ENCODE measurements around the gene AFMID. TPM values are rescaled to one million over a fixed set of nuclear protein-coding genes. Genes with fewer than 3 reads are reported as not detected.

The AFMID gene
- total RNA-seq, 1 experiment from 2014 or later, result 45.1 TPM

- Mint-ChIP-seq H3K4me3 (no peak overlapping the region), H3K27ac (no peak overlapping the region), H3K27me3 (ENCODE audit: low read depth) (no peaks in the 10 kb centered on the region), H3K4me1 (peaks cover 4% of the 10 kb centered on the region; the same call in 1 of the 2 replicates), H3K9me3 (peaks cover 5% of the 10 kb centered on the region), H3K36me3 (no peaks in the 10 kb centered on the region)
- ChIA-PET CTCF (interaction anchor here (1.3 to 3.4 kb wide), 2 partner anchors 12 to 52 kb away, joined by 5 to 23 read pairs; partner anchors contain the start of genes AFMID and TK1), POLR2A (no interaction called here)
- no peak for ATAC-seq
- TF ChIP-seq ZNF121 (CRISPR knock-in tag; IDR thresholded peaks at IDR 0.05) (0 out of 2 replicates have a peak, but pooled peaks have one; percentile 19), ATF3 (CRISPR knock-in tag; conservative IDR thresholded peaks at IDR 0.05) (no peak)
- no peak for DNase-seq (ENCODE audit: low spot score)
Observed at GRCh38 chr17:78238823-78239488, 51.8 kb downstream of the AFMID start.

GRCh38 chr17:78239489-78239931 is 52.3 kb downstream of the AFMID start:
- DNase-seq (ENCODE audit: low spot score), result no peak
- CTCF ChIA-PET, result interaction anchor here (1.0 to 3.4 kb wide), 4 partner anchors 12 to 155 kb away, joined by 3 to 23 read pairs (median 4); partner anchors contain the start of genes AFMID and TK1

More at GRCh38 chr17:78239489-78239931, 52.3 kb downstream of the AFMID start:
- Mint-ChIP-seq H3K4me3 (no peak overlapping the region), H3K27me3 (ENCODE audit: low read depth) (no peaks in the 10 kb centered on the region), H3K36me3 (no peaks in the 10 kb centered on the region), H3K4me1 (peaks cover 4% of the 10 kb centered on the region; the same call in 1 of the 2 replicates), H3K9me3 (peaks cover 5% of the 10 kb centered on the region), H3K27ac (no peak overlapping the region)
- TF ChIP-seq ERG (CRISPR knock-in tag; IDR thresholded peaks at IDR 0.05), result no peak
- no peak for TF ChIP-seq USF1 (CRISPR knock-in tag; IDR thresholded peaks at IDR 0.05)
- TF ChIP-seq PRDM15 (CRISPR knock-in tag; IDR thresholded peaks at IDR 0.05), result no peak
- no peak for TF ChIP-seq ARID4B (CRISPR knock-in tag; IDR thresholded peaks at IDR 0.05; ENCODE audit: borderline replicate concordance)
- no peak for TF ChIP-seq TCF7 (CRISPR knock-in tag; IDR thresholded peaks at IDR 0.05; ENCODE audit: low read depth)
- no peak for TF ChIP-seq GRHL2 (CRISPR knock-in tag; IDR thresholded peaks at IDR 0.05; ENCODE audit: insufficient replicate concordance, severe bottlenecking)
- POLR2A ChIA-PET, result no interaction called here
- ATAC-seq, result no peak
